Measurements from ENCODE around the gene ASB3. TPM values are rescaled to one million over a fixed set of nuclear protein-coding genes. Genes with fewer than 3 reads are reported as not detected.

Gene ASB3
- total RNA-seq, 1 donor from 2014 or later, result 21.2 TPM

- DNase-seq (ENCODE audit: low read depth in 2 of 2), result no peak
Measured at GRCh38 chr2:53655256-53655655, 131.5 kb downstream of the ASB3 start.

- DNase-seq (ENCODE audit: low read depth in 2 of 2), result no peak
Measured at GRCh38 chr2:53654396-53654795, 132.4 kb downstream of the ASB3 start.

- DNase-seq (ENCODE audit: low read depth in 2 of 2), result no peak
Measured at GRCh38 chr2:53652131-53652530, 134.6 kb downstream of the ASB3 start.

GRCh38 chr2:53646788-53647187 is 140.0 kb downstream of the ASB3 start:
- no peak for DNase-seq (ENCODE audit: low read depth in 2 of 2)

- no peak for DNase-seq (ENCODE audit: low read depth in 2 of 2)
Measured at GRCh38 chr2:53641290-53641689, 145.5 kb downstream of the ASB3 start.

GRCh38 chr2:53640466-53640865 is 146.3 kb downstream of the ASB3 start:
- no peak for DNase-seq (ENCODE audit: low read depth in 2 of 2)

GRCh38 chr2:53636596-53636995 is 150.2 kb downstream of the ASB3 start:
- no peak for DNase-seq (ENCODE audit: low read depth in 2 of 2)

- no peak for DNase-seq (ENCODE audit: low read depth in 2 of 2)
Measured at GRCh38 chr2:53636109-53636508, 150.6 kb downstream of the ASB3 start.

GRCh38 chr2:53635694-53636093 is 151.1 kb downstream of the ASB3 start:
- DNase-seq (ENCODE audit: low read depth in 2 of 2), result no peak

- DNase-seq (ENCODE audit: low read depth in 2 of 2), result no peak
Measured at GRCh38 chr2:53633441-53633840, 153.3 kb downstream of the ASB3 start.

GRCh38 chr2:53632714-53633113 is 154.0 kb downstream of the ASB3 start:
- no peak for DNase-seq (ENCODE audit: low read depth in 2 of 2)

GRCh38 chr2:53632126-53632460 is 154.7 kb downstream of the ASB3 start:
- no peak for DNase-seq (ENCODE audit: low read depth in 2 of 2)

GRCh38 chr2:53631313-53632125 is 155.2 kb downstream of the ASB3 start:
- DNase-seq (ENCODE audit: low read depth in 2 of 2), result no peak

GRCh38 chr2:53630026-53630606 is 156.6 kb downstream of the ASB3 start:
- no peak for DNase-seq (ENCODE audit: low read depth in 2 of 2)

GRCh38 chr2:53629501-53629900 is 157.3 kb downstream of the ASB3 start:
- DNase-seq (ENCODE audit: low read depth in 2 of 2), result no peak

- no peak for DNase-seq (ENCODE audit: low read depth in 2 of 2)
Measured at GRCh38 chr2:53629001-53629400, 157.8 kb downstream of the ASB3 start.

- no peak for DNase-seq (ENCODE audit: low read depth in 2 of 2)
Measured at GRCh38 chr2:53622141-53622540, 164.6 kb downstream of the ASB3 start.

- DNase-seq (ENCODE audit: low read depth in 2 of 2), result no peak
Measured at GRCh38 chr2:53620981-53621380, 165.8 kb downstream of the ASB3 start.

Other genes with a start within 250 kb of the ASB3 start
- gene CHAC2, start 19.1 kb downstream of the ASB3 start, total RNA-seq, result 5.0 and 8.9 TPM in 2 replicates
- 45.5 and 70.6 TPM in 2 replicates for gene ERLEC1, start 91 bp upstream of the ASB3 start, total RNA-seq
- 0.65 and 1.4 TPM in 2 replicates for gene GPR75, start 73.0 kb upstream of the ASB3 start, total RNA-seq
- 24.4 and 32.3 TPM in 2 replicates for gene PSME4, start 184.0 kb upstream of the ASB3 start, total RNA-seq

Data from lung microvascular endothelial cell (primary cell).